Esophagus squamous epithelium (tissue), 4 donors: Measurements from ENCODE around the gene CASTOR1.

Experiments
- CTCF ChIP-seq, 6 experiments: fragments of 450-650 bp in 4 of 6; fragments of 200-600 bp in 2 of 6; sonication (generic) in 2 of 6; IDR thresholded peaks; one replicate each; pipeline ENCODE4 v1.5.1; 2016 to 2019; ENCODE audit warnings: antibody characterized with exemption in 6 of 6, mild to moderate bottlenecking in 4 of 6, moderate library complexity in 4 of 6
- POLR2A ChIP-seq, 4 donors: fragments of 450-650 bp; IDR thresholded peaks; one replicate each; pipeline ENCODE4 v1.6.1; 2017; ENCODE audit warnings: antibody characterized with exemption in 4 of 4, mild to moderate bottlenecking in 4 of 4, moderate library complexity in 3 of 4

- TF ChIP-seq CTCF (IDR thresholded peaks at IDR 0.05) (no peak), POLR2A (IDR thresholded peaks at IDR 0.05) (no peak)
Measured at GRCh38 chr22:30260682-30261081, 28.6 kb downstream of the CASTOR1 start.
